PFSK-1 (cell line): ENCODE data around the gene PAIP1.

ENCODE experiments used
- FOXP2 ChIP-seq: optimal IDR thresholded peaks from 2 replicates; pipeline ENCODE3; 2011; ENCODE audit warnings: borderline replicate concordance, control low read depth, inconsistent platforms; ENCODE audit not compliant: insufficient read depth; ENCODE audit errors: extremely low read length, extremely low read depth
- POLR2AphosphoS5 ChIP-seq: IDR thresholded peaks from 2 replicates; pipeline ENCODE4 v1.6.1; 2012; ENCODE audit warnings: low read depth, mild to moderate bottlenecking, control low read depth, low read length, moderate library complexity
- REST ChIP-seq, 2 experiments: IDR thresholded peaks; 2 replicates each; pipeline versions ENCODE4 v1.6.1 to v1.8.0; 2011 to 2012; ENCODE audit warnings: low read depth in 2 of 2, low read length in 2 of 2, control low read depth in 1 of 2, inconsistent platforms in 1 of 2, mild to moderate bottlenecking in 1 of 2, moderate library complexity in 1 of 2; ENCODE audit not compliant: insufficient read depth in 1 of 2
- SIN3A ChIP-seq: IDR thresholded peaks from 2 replicates; pipeline ENCODE4 v1.6.1; 2012; ENCODE audit warnings: mild to moderate bottlenecking, low read length, moderate library complexity, borderline replicate concordance; ENCODE audit not compliant: insufficient read depth
- TAF1 ChIP-seq: IDR thresholded peaks from 2 replicates; pipeline ENCODE4 v1.6.1; 2012; ENCODE audit warnings: low read length, control low read depth, borderline replicate concordance; ENCODE audit not compliant: insufficient read depth

PAIP1 gene

GRCh38 chr5:43589310-43589709 is 32.4 kb upstream of the PAIP1 start:
- TF ChIP-seq TAF1, result no peak

GRCh38 chr5:43588842-43589241 is 32.0 kb upstream of the PAIP1 start:
- TF ChIP-seq SIN3A (no peak), FOXP2 (no peak), REST (IDR thresholded peaks at IDR 0.05; ENCODE audit: insufficient read depth in 1 of 2, low read depth in 2 of 2, low read length in 2 of 2) (no peak), POLR2AphosphoS5 (no peak), TAF1 (no peak)

GRCh38 chr5:43584166-43584699 is 27.4 kb upstream of the PAIP1 start:
- TF ChIP-seq REST (IDR thresholded peaks at IDR 0.05; ENCODE audit: insufficient read depth in 1 of 2, low read depth in 2 of 2, low read length in 2 of 2), result no peak
- no peak for TF ChIP-seq TAF1
- no peak for TF ChIP-seq FOXP2
- TF ChIP-seq SIN3A, result no peak
- no peak for TF ChIP-seq POLR2AphosphoS5

- TF ChIP-seq REST (IDR thresholded peaks at IDR 0.05; ENCODE audit: insufficient read depth in 1 of 2, low read depth in 2 of 2, low read length in 2 of 2) (no peak), POLR2AphosphoS5 (no peak), TAF1 (no peak), FOXP2 (no peak), SIN3A (no peak)
These were observed 26.8 kb upstream of the PAIP1 start for GRCh38 chr5:43583724-43584123.

GRCh38 chr5:43582082-43583005 is 25.5 kb upstream of the PAIP1 start:
- TF ChIP-seq REST (IDR thresholded peaks at IDR 0.05; ENCODE audit: insufficient read depth in 1 of 2, low read depth in 2 of 2, low read length in 2 of 2), result no peak
- TF ChIP-seq FOXP2, result no peak
- TF ChIP-seq POLR2AphosphoS5, result no peak
- no peak for TF ChIP-seq SIN3A
- TF ChIP-seq TAF1, result no peak
